SK-N-SH treated with all-trans-retinoic acid at 6 μM for 48 hours (cell line): ENCODE data around the gene NUBPL.
A peak's percentile ranks its signal among the peaks of the same experiment; 100 is the strongest.

ENCODE experiments used
- ATAC-seq: fragments of 200-7000 bp; cut with Tn5 transposase; 3 replicates; pipeline ENCODE4 v1.9.1; 2020; ENCODE audit warnings: mild to moderate bottlenecking, moderate library complexity
- ARNTL ChIP-seq: fragments of 450-650 bp; formaldehyde crosslinking; IDR thresholded peaks from 2 replicates; pipeline ENCODE4 v1.5.0; 2020; ENCODE audit warnings: low read depth, mild to moderate bottlenecking, moderate library complexity, borderline replicate concordance
- BACH2 ChIP-seq: fragments of 250-450 bp; sonication (Bioruptor Pico); IDR thresholded peaks from 2 replicates; pipeline ENCODE4 v1.9.0; 2021; ENCODE audit warnings: mild to moderate bottlenecking, borderline replicate concordance
- ESRRG ChIP-seq: fragments of 250-450 bp; sonication (Bioruptor Pico); IDR thresholded peaks from 2 replicates; pipeline ENCODE4 v1.6.1; 2021; ENCODE audit warnings: mild to moderate bottlenecking
- ISL1 ChIP-seq: fragments of 250-450 bp; sonication (Bioruptor Pico); IDR thresholded peaks from 2 replicates; pipeline ENCODE4 v2.1.2; 2022; ENCODE audit warnings: mild to moderate bottlenecking, moderate library complexity
- OSR1 ChIP-seq: fragments of 250-450 bp; sonication (Bioruptor Pico); IDR thresholded peaks from 2 replicates; pipeline ENCODE4 v1.8.0; 2022; ENCODE audit warnings: moderate library complexity, mild to moderate bottlenecking, inconsistent platforms
- RARB ChIP-seq: fragments of 250-450 bp; sonication (Bioruptor Pico); IDR thresholded peaks from 2 replicates; pipeline ENCODE4 v1.8.0; 2021; ENCODE audit warnings: mild to moderate bottlenecking, moderate library complexity
- SNAI2 ChIP-seq: fragments of 250-450 bp; sonication (Bioruptor Pico); IDR thresholded peaks from 2 replicates; pipeline ENCODE4 v1.5.0; 2020; ENCODE audit warnings: mild to moderate bottlenecking, moderate library complexity
- TCF4 ChIP-seq: fragments of 250-450 bp; sonication (Bioruptor Pico); IDR thresholded peaks from 2 replicates; pipeline ENCODE4 v1.8.0; 2021; ENCODE audit warnings: mild to moderate bottlenecking, moderate library complexity, borderline replicate concordance
- TOX ChIP-seq: fragments of 250-450 bp; sonication (Bioruptor Pico); IDR thresholded peaks from 2 replicates; pipeline ENCODE4 v1.8.0; 2021; ENCODE audit warnings: mild to moderate bottlenecking, moderate library complexity, borderline replicate concordance
- ZC3H10 ChIP-seq: fragments of 250-450 bp; sonication (Bioruptor Pico); IDR thresholded peaks from 2 replicates; pipeline ENCODE4 v1.5.1; 2021; ENCODE audit warnings: mild to moderate bottlenecking, moderate library complexity
- ZFP3 ChIP-seq: fragments of 250-450 bp; sonication (Bioruptor Pico); IDR thresholded peaks from 2 replicates; pipeline ENCODE4 v1.5.0; 2020; ENCODE audit warnings: mild to moderate bottlenecking, moderate library complexity
- ZFP30 ChIP-seq: fragments of 450-650 bp; formaldehyde crosslinking; IDR thresholded peaks from 2 replicates; pipeline ENCODE4 v1.5.0; 2022; ENCODE audit warnings: mild to moderate bottlenecking, moderate library complexity
- ZNF8 ChIP-seq: fragments of 450-650 bp; formaldehyde crosslinking; IDR thresholded peaks from 2 replicates; pipeline ENCODE4 v1.5.0; 2020; ENCODE audit warnings: mild to moderate bottlenecking, moderate library complexity
- TF ChIP-seq, protein P1 (sequence below): fragments of 250-450 bp; sonication (Bioruptor Pico); IDR thresholded peaks from 2 replicates; pipeline ENCODE4 v1.5.1; 2021; ENCODE audit warnings: mild to moderate bottlenecking, moderate library complexity
- TF ChIP-seq, protein P2 (sequence below): fragments of 250-450 bp; sonication (Bioruptor Pico); IDR thresholded peaks from 2 replicates; pipeline ENCODE4 v1.8.0; 2021; ENCODE audit warnings: low read depth, mild to moderate bottlenecking, moderate library complexity, borderline replicate concordance
- TF ChIP-seq, protein P3 (sequence below): fragments of 250-450 bp; sonication (Bioruptor Pico); IDR thresholded peaks from 2 replicates; pipeline ENCODE4 v1.5.0; 2020; ENCODE audit warnings: mild to moderate bottlenecking, moderate library complexity
- TF ChIP-seq, protein P4 (sequence below): fragments of 250-450 bp; sonication (Bioruptor Pico); IDR thresholded peaks from 2 replicates; pipeline ENCODE4 v1.8.0; 2020; ENCODE audit warnings: mild to moderate bottlenecking, moderate library complexity, borderline replicate concordance

Gene NUBPL

DNA sequence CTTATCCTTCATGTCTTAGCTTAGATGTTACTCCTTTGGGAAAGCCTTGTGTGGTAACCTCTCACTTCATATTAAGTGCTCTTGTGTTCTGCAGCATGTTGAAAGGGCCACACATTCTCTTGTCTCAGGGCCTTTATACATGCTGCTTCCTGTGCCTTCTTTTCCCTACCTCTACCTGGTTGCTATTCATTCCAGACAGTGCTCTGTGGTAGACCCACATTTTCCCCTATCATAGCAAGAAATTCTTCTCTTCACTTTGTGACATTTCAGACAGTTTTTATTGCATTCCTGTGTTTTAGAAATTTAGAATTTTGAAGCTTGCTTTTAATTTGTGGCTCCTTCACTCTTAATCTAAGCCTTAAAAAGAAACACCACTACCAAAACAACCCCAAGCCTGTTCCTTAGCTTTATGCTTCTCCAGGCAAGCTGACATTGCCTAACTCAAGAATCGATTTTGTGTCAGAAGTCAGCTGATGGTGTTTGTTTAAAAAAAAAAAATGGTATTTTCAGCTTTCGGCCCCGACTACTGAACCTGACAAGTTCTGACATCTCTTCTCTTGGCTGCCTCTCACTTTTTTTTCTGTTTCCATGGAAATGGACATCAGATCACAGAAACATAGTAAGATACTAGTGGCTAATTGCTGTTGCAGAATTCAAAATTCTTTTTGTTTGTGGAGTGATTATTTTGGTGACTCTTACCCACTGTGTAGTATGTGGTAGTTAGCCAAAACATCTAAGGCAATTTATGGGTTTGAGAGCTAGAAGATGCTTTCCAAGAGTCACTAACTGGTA is 156.3 kb downstream of the NUBPL start:
- TF ChIP-seq, protein P1, sequence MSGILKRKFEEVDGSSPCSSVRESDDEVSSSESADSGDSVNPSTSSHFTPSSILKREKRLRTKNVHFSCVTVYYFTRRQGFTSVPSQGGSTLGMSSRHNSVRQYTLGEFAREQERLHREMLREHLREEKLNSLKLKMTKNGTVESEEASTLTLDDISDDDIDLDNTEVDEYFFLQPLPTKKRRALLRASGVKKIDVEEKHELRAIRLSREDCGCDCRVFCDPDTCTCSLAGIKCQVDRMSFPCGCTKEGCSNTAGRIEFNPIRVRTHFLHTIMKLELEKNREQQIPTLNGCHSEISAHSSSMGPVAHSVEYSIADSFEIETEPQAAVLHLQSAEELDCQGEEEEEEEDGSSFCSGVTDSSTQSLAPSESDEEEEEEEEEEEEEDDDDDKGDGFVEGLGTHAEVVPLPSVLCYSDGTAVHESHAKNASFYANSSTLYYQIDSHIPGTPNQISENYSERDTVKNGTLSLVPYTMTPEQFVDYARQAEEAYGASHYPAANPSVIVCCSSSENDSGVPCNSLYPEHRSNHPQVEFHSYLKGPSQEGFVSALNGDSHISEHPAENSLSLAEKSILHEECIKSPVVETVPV (CRISPR knock-in tag): no peak
- no peak for TF ChIP-seq ESRRG (CRISPR knock-in tag)
- no peak for TF ChIP-seq ZFP3
- ATAC-seq: no peak; the same call in 1 of the 3 replicates

DNA sequence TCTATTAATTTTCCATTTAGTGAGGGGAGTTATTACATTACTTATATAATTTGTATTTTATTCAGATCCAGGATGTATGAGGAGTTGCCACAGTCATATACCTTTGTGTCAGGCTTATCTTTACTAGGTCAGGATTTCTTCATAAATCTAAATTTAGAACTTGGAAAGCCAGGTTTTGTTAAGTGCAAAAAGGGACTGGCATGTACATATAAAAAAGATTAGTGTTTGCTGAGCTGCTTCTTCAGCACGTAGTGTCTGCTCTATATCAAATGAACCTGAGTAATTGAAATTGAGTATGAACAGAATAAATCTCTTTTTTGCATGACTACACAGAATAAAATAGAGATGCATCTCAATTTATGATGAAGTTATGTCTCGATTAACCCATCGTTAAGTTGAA is 157.4 kb downstream of the NUBPL start:
- TF ChIP-seq, protein P2, sequence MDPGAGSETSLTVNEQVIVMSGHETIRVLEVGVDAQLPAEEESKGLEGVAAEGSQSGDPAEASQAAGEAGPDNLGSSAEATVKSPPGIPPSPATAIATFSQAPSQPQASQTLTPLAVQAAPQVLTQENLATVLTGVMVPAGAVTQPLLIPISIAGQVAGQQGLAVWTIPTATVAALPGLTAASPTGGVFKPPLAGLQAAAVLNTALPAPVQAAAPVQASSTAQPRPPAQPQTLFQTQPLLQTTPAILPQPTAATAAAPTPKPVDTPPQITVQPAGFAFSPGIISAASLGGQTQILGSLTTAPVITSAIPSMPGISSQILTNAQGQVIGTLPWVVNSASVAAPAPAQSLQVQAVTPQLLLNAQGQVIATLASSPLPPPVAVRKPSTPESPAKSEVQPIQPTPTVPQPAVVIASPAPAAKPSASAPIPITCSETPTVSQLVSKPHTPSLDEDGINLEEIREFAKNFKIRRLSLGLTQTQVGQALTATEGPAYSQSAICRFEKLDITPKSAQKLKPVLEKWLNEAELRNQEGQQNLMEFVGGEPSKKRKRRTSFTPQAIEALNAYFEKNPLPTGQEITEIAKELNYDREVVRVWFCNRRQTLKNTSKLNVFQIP (CRISPR knock-in tag): no peak
- TF ChIP-seq TOX (CRISPR knock-in tag) (no peak), ISL1 (CRISPR knock-in tag) (peak; percentile 78), BACH2 (CRISPR knock-in tag) (no peak), ZC3H10 (peak; percentile 70; the same call in 1 of the 2 replicates), TCF4 (CRISPR knock-in tag) (no peak)
- peak; percentile 54; the same call in 2 of the 3 replicates for ATAC-seq

DNA sequence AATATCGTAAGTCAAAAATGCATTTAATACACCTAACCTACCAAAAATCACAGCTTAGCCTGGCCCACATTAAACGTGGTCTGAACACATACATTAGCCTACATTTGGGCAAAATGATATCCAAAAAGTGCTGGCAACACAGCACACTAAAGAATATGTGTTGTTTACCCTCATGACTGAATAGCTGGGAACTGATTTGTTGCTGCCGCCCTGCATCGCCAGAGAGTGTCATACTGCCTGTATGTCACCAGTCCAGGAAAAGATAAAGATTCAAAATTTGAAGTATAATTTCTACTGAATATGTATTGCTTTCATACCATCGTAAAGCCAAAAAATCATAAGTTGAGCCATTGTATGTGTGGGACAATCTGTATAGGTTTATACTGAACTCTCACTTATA is 157.8 kb downstream of the NUBPL start:
- ATAC-seq: no peak; the same call in 2 of the 3 replicates
- TF ChIP-seq, protein P1 (CRISPR knock-in tag): no peak
- no peak for TF ChIP-seq ARNTL (CRISPR knock-in tag)
- no peak for TF ChIP-seq OSR1 (CRISPR knock-in tag)
- TF ChIP-seq, protein P3, sequence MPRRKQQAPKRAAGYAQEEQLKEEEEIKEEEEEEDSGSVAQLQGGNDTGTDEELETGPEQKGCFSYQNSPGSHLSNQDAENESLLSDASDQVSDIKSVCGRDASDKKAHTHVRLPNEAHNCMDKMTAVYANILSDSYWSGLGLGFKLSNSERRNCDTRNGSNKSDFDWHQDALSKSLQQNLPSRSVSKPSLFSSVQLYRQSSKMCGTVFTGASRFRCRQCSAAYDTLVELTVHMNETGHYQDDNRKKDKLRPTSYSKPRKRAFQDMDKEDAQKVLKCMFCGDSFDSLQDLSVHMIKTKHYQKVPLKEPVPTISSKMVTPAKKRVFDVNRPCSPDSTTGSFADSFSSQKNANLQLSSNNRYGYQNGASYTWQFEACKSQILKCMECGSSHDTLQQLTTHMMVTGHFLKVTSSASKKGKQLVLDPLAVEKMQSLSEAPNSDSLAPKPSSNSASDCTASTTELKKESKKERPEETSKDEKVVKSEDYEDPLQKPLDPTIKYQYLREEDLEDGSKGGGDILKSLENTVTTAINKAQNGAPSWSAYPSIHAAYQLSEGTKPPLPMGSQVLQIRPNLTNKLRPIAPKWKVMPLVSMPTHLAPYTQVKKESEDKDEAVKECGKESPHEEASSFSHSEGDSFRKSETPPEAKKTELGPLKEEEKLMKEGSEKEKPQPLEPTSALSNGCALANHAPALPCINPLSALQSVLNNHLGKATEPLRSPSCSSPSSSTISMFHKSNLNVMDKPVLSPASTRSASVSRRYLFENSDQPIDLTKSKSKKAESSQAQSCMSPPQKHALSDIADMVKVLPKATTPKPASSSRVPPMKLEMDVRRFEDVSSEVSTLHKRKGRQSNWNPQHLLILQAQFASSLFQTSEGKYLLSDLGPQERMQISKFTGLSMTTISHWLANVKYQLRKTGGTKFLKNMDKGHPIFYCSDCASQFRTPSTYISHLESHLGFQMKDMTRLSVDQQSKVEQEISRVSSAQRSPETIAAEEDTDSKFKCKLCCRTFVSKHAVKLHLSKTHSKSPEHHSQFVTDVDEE: no peak
- TF ChIP-seq ZC3H10: no peak
- no peak for TF ChIP-seq TOX (CRISPR knock-in tag)
- TF ChIP-seq RARB (CRISPR knock-in tag): no peak
- no peak for TF ChIP-seq ZFP30 (CRISPR knock-in tag)
- TF ChIP-seq, protein P2 (CRISPR knock-in tag): no peak
- TF ChIP-seq, protein P4, sequence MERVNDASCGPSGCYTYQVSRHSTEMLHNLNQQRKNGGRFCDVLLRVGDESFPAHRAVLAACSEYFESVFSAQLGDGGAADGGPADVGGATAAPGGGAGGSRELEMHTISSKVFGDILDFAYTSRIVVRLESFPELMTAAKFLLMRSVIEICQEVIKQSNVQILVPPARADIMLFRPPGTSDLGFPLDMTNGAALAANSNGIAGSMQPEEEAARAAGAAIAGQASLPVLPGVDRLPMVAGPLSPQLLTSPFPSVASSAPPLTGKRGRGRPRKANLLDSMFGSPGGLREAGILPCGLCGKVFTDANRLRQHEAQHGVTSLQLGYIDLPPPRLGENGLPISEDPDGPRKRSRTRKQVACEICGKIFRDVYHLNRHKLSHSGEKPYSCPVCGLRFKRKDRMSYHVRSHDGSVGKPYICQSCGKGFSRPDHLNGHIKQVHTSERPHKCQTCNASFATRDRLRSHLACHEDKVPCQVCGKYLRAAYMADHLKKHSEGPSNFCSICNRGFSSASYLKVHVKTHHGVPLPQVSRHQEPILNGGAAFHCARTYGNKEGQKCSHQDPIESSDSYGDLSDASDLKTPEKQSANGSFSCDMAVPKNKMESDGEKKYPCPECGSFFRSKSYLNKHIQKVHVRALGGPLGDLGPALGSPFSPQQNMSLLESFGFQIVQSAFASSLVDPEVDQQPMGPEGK (CRISPR knock-in tag): no peak
- no peak for TF ChIP-seq ZFP3
- no peak for TF ChIP-seq BACH2 (CRISPR knock-in tag)
- TF ChIP-seq ZNF8: no peak
- TF ChIP-seq ISL1 (CRISPR knock-in tag): no peak
- no peak for TF ChIP-seq ESRRG (CRISPR knock-in tag)
- no peak for TF ChIP-seq SNAI2 (CRISPR knock-in tag)
